Measurements from ENCODE around the gene SHPK.

The SHPK gene

GRCh38 chr17:3636154-3636907 lies at the start of gene SHPK, which contains the start of gene CTNS:
TSS of gene SHPK (minus strand) at chr17:3636250. CDS start at chr17:3636219, 31 bp downstream.
TSS of gene CTNS (plus strand) at chr17:3636760. CDS start at chr17:3640207, 3,447 bp downstream.
- peak; percentile 99 for DNase-seq (ENCODE audit: low spot score)

GRCh38 chr17:3685174-3685573 lies 49.1 kb upstream of the SHPK start:
- no peak for DNase-seq (ENCODE audit: low spot score)

- DNase-seq (ENCODE audit: low spot score) = peak; percentile 81
Measured at GRCh38 chr17:3683054-3683511, 47.0 kb upstream of the SHPK start.

GRCh38 chr17:3682033-3682432 lies 46.0 kb upstream of the SHPK start:
- DNase-seq (ENCODE audit: low spot score) = no peak

GRCh38 chr17:3681565-3681964 lies 45.5 kb upstream of the SHPK start:
- DNase-seq (ENCODE audit: low spot score) = no peak

GRCh38 chr17:3681057-3681456 lies 45.0 kb upstream of the SHPK start:
- DNase-seq (ENCODE audit: low spot score) = no peak

GRCh38 chr17:3679531-3680126 lies 43.6 kb upstream of the SHPK start:
- DNase-seq (ENCODE audit: low spot score) = no peak

- DNase-seq (ENCODE audit: low spot score) = no peak
Measured at GRCh38 chr17:3678821-3679530, 42.9 kb upstream of the SHPK start.

GRCh38 chr17:3678095-3678820 lies 42.2 kb upstream of the SHPK start:
- DNase-seq (ENCODE audit: low spot score) = no peak

GRCh38 chr17:3675886-3676285 lies 39.8 kb upstream of the SHPK start:
- no peak for DNase-seq (ENCODE audit: low spot score)

GRCh38 chr17:3672571-3672970 lies 36.5 kb upstream of the SHPK start:
- DNase-seq (ENCODE audit: low spot score) = no peak

GRCh38 chr17:3669548-3669947 lies 33.5 kb upstream of the SHPK start:
- no peak for DNase-seq (ENCODE audit: low spot score)

GRCh38 chr17:3669085-3669347 lies 33.0 kb upstream of the SHPK start:
- DNase-seq (ENCODE audit: low spot score) = no peak

- DNase-seq (ENCODE audit: low spot score) = peak; percentile 100
Measured at GRCh38 chr17:3668279-3669084, 32.4 kb upstream of the SHPK start, which contains the start of the genes EMC6 and TAX1BP3. TSS of gene EMC6 (plus strand) at chr17:3668812. CDS start at chr17:3669147, 335 bp downstream. TSS of gene TAX1BP3 (minus strand) at chr17:3668578. CDS start at chr17:3668526, 52 bp downstream.

GRCh38 chr17:3667366-3668278 lies 31.6 kb upstream of the SHPK start:
- DNase-seq (ENCODE audit: low spot score) = peak; percentile 95

GRCh38 chr17:3666516-3666915 lies 30.5 kb upstream of the SHPK start:
- DNase-seq (ENCODE audit: low spot score) = no peak

- no peak for DNase-seq (ENCODE audit: low spot score)
Measured at GRCh38 chr17:3665834-3666233, 29.8 kb upstream of the SHPK start.

- no peak for DNase-seq (ENCODE audit: low spot score)
Measured at GRCh38 chr17:3663102-3664011, 27.3 kb upstream of the SHPK start.

- DNase-seq (ENCODE audit: low spot score) = no peak
Measured at GRCh38 chr17:3660311-3660891, 24.4 kb upstream of the SHPK start.
